Measurements from ENCODE around the gene SCFD2. TPM values are rescaled to one million over a fixed set of nuclear protein-coding genes. Genes with fewer than 3 reads are reported as not detected.

SCFD2 gene
- total RNA-seq, 1 experiment from 2014 or later: 7.4 TPM

GRCh38 chr4:53150631-53151488 is 215.0 kb downstream of the SCFD2 start:
- intact Hi-C loops (cut with micrococcal nuclease; ENCODE audit: unreplicated experiment): no loop called here
- BruUV-seq (replicated peaks): no TSS peak
- DNase-seq (ENCODE audit: low read depth, low spot score) (no peak), ATAC-seq (no peak)
- in situ Hi-C loops (cut with HindIII; ENCODE audit: low pct_unique_long_range_greater_than_20kb, low sequenced_read_pairs): no loop called here
- Histone ChIP-seq H3K36me3 (ENCODE audit: control insufficient read depth, insufficient read depth, low read length) (no peaks in the 10 kb centered on the region), H3K27ac (ENCODE audit: low read length) (no peak overlapping the region), H3K27me3 (ENCODE audit: control insufficient read depth, insufficient read depth, low read length) (no peaks in the 10 kb centered on the region), H3K4me3 (ENCODE audit: low read depth in 2 of 2, low read length in 2 of 2) (no peak overlapping the region), H3K4me1 (ENCODE audit: control insufficient read depth, insufficient read depth, low read length) (no peaks in the 10 kb centered on the region), H3K9me3 (ENCODE audit: control insufficient read depth, insufficient read depth, low read depth, low read length) (no peaks in the 10 kb centered on the region)
- POLR2A ChIA-PET: no interaction called here
- CTCF ChIA-PET: no interaction called here
- TF ChIP-seq SIN3A (IDR thresholded peaks at IDR 0.05; ENCODE audit: borderline replicate concordance, insufficient read depth, low read depth, low read length): no peak
- no peak for TF ChIP-seq TCF7L2 (IDR thresholded peaks at IDR 0.05; ENCODE audit: low read depth, low read length)
- no peak for TF ChIP-seq CTCF (IDR thresholded peaks at IDR 0.05)
- no peak for TF ChIP-seq POLR2AphosphoS5 (IDR thresholded peaks at IDR 0.05; ENCODE audit: low read depth, low read length)
- TF ChIP-seq REST (IDR thresholded peaks at IDR 0.05; ENCODE audit: insufficient read depth in 1 of 2, low read depth in 2 of 2, low read length in 1 of 2): no peak

- ChIA-PET CTCF (no interaction called here), POLR2A (no interaction called here)
- H3K36me3 ChIP-seq (ENCODE audit: control insufficient read depth, insufficient read depth, low read length): no peaks in the 10 kb centered on the region
- no peak overlapping the region for H3K27ac ChIP-seq (ENCODE audit: low read length)
- H3K4me3 ChIP-seq (ENCODE audit: low read depth in 2 of 2, low read length in 2 of 2): no peak overlapping the region
- ATAC-seq: no peak
- no peak for TF ChIP-seq CTCF (IDR thresholded peaks at IDR 0.05)
- TF ChIP-seq REST (IDR thresholded peaks at IDR 0.05; ENCODE audit: insufficient read depth in 1 of 2, low read depth in 2 of 2, low read length in 1 of 2): no peak
- TF ChIP-seq POLR2AphosphoS5 (IDR thresholded peaks at IDR 0.05; ENCODE audit: low read depth, low read length): no peak
- TF ChIP-seq TCF7L2 (IDR thresholded peaks at IDR 0.05; ENCODE audit: low read depth, low read length): no peak
- no peak for TF ChIP-seq SIN3A (IDR thresholded peaks at IDR 0.05; ENCODE audit: borderline replicate concordance, insufficient read depth, low read depth, low read length)
- H3K4me1 ChIP-seq (ENCODE audit: control insufficient read depth, insufficient read depth, low read length): no peaks in the 10 kb centered on the region
- no TSS peak for BruUV-seq (replicated peaks)
- no peaks in the 10 kb centered on the region for H3K9me3 ChIP-seq (ENCODE audit: control insufficient read depth, insufficient read depth, low read depth, low read length)
- DNase-seq (ENCODE audit: low read depth, low spot score): no peak
- intact Hi-C loops (cut with micrococcal nuclease; ENCODE audit: unreplicated experiment) (no loop called here), in situ Hi-C loops (cut with HindIII; ENCODE audit: low pct_unique_long_range_greater_than_20kb, low sequenced_read_pairs) (no loop called here)
- H3K27me3 ChIP-seq (ENCODE audit: control insufficient read depth, insufficient read depth, low read length): no peaks in the 10 kb centered on the region
Measured at GRCh38 chr4:53147711-53148110, 218.2 kb downstream of the SCFD2 start.
